ENCODE measurements around the gene CHMP6. TPM values are rescaled to one million over a fixed set of nuclear protein-coding genes. Genes with fewer than 3 reads are reported as not detected.

The CHMP6 gene
- total and polyA plus RNA-seq, 4 donors, result 9.6 to 24.0 (median 16.7) TPM

DNA sequence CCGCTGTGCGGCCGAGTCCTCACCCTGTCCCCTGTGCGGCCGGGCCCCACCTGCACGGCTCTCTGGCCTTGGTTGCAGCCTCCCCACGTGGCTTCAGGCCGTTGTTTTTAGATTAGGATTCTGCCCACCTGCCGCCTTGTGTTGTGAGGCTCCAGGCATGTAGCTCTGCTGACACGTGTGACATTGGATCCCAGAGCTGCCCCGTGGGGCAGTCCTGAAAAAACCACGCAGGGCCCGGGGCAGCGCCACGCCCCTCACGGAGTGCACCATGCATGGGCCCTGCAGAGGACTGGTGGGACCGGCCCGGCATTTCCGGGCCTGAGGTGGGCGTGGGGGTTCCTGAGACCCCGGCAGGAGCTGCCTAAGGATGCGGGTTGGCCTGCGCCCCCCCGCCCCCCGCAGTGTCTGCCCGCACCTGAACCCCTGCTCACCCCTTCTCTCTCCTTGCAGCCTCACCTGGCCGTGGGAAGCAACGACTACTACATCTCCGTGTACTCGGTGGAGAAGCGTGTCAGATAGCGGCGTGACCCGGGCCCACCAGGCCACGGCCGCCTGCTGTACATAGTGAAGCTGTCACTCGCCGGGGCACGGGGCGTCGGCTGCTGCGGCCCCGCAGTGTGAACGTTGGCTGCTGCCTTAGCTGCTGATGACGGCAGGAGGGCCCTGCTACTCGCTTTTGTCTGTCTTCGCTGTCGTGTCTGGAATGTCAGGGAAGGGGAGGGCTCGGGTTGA is 27.7 kb upstream of the CHMP6 start:
- no peaks in the 10 kb centered on the region for H3K4me1 ChIP-seq (ENCODE audit: control insufficient read depth in 4 of 4, insufficient read depth in 4 of 4, low read length in 3 of 4)
- H3K36me3 ChIP-seq (ENCODE audit: control insufficient read depth in 4 of 4, insufficient read depth in 3 of 4, low read depth in 1 of 4, low read length in 3 of 4), result peaks cover 0 to 9% (median 0%) of the 10 kb centered on the region in 4 donors
- H3K4me3 ChIP-seq (ENCODE audit: low read depth in 1 of 3, low read length in 3 of 3), result no peak overlapping the region
- WGBS, result 96% methylated on average over 49 of the region's 49 CpGs
- no peak for DNase-seq (ENCODE audit: low spot score)
- TF ChIP-seq, protein P1, sequence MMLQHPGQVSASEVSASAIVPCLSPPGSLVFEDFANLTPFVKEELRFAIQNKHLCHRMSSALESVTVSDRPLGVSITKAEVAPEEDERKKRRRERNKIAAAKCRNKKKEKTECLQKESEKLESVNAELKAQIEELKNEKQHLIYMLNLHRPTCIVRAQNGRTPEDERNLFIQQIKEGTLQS (IDR thresholded peaks at IDR 0.05), result no peak
- no peak for TF ChIP-seq EGR1 (IDR thresholded peaks at IDR 0.05; ENCODE audit: low read depth in 2 of 2)
- no peak for TF ChIP-seq HNF4G (IDR thresholded peaks at IDR 0.05)
- H3K27me3 ChIP-seq (ENCODE audit: control insufficient read depth in 4 of 4, insufficient read depth in 4 of 4, low read length in 3 of 4), result no peaks in the 10 kb centered on the region
- H3K27ac ChIP-seq (ENCODE audit: low read depth in 1 of 2, low read length in 2 of 2), result no peak overlapping the region
- no peaks in the 10 kb centered on the region for H3K9me3 ChIP-seq (ENCODE audit: control insufficient read depth in 4 of 4, low read length in 3 of 4)
- no peak overlapping the region for H3K9ac ChIP-seq (ENCODE audit: low read depth in 1 of 2, low read length in 2 of 2)

DNA sequence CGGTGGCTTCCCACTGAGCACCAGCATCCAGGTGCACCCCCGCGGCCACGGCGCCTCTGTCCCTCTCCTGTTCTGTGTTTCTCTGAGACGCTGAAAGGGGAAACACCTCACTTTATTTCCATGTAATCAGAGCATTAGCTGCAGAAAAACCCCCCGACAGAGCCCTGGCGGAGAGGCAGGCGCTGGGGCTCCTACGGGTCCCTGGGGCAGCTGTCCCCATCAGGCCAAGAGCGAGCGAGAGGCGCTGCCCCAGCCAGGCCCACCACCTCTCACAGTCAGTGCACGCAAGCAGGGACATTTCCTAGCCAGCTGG is 27.1 kb upstream of the CHMP6 start:
- no peak overlapping the region for H3K4me3 ChIP-seq (ENCODE audit: low read depth in 1 of 3, low read length in 3 of 3)
- DNase-seq (ENCODE audit: low spot score), result no peak
- peaks cover 0 to 9% (median 0%) of the 10 kb centered on the region in 4 donors for H3K36me3 ChIP-seq (ENCODE audit: control insufficient read depth in 4 of 4, insufficient read depth in 3 of 4, low read depth in 1 of 4, low read length in 3 of 4)
- TF ChIP-seq RXRA (IDR thresholded peaks at IDR 0.05) (no peak), TAF1 (conservative IDR thresholded peaks at IDR 0.05) (no peak), SP1 (IDR thresholded peaks at IDR 0.05) (no peak)
- TF ChIP-seq, protein P2, sequence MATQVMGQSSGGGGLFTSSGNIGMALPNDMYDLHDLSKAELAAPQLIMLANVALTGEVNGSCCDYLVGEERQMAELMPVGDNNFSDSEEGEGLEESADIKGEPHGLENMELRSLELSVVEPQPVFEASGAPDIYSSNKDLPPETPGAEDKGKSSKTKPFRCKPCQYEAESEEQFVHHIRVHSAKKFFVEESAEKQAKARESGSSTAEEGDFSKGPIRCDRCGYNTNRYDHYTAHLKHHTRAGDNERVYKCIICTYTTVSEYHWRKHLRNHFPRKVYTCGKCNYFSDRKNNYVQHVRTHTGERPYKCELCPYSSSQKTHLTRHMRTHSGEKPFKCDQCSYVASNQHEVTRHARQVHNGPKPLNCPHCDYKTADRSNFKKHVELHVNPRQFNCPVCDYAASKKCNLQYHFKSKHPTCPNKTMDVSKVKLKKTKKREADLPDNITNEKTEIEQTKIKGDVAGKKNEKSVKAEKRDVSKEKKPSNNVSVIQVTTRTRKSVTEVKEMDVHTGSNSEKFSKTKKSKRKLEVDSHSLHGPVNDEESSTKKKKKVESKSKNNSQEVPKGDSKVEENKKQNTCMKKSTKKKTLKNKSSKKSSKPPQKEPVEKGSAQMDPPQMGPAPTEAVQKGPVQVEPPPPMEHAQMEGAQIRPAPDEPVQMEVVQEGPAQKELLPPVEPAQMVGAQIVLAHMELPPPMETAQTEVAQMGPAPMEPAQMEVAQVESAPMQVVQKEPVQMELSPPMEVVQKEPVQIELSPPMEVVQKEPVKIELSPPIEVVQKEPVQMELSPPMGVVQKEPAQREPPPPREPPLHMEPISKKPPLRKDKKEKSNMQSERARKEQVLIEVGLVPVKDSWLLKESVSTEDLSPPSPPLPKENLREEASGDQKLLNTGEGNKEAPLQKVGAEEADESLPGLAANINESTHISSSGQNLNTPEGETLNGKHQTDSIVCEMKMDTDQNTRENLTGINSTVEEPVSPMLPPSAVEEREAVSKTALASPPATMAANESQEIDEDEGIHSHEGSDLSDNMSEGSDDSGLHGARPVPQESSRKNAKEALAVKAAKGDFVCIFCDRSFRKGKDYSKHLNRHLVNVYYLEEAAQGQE (IDR thresholded peaks at IDR 0.05), result no peak
- TF ChIP-seq, protein P3, sequence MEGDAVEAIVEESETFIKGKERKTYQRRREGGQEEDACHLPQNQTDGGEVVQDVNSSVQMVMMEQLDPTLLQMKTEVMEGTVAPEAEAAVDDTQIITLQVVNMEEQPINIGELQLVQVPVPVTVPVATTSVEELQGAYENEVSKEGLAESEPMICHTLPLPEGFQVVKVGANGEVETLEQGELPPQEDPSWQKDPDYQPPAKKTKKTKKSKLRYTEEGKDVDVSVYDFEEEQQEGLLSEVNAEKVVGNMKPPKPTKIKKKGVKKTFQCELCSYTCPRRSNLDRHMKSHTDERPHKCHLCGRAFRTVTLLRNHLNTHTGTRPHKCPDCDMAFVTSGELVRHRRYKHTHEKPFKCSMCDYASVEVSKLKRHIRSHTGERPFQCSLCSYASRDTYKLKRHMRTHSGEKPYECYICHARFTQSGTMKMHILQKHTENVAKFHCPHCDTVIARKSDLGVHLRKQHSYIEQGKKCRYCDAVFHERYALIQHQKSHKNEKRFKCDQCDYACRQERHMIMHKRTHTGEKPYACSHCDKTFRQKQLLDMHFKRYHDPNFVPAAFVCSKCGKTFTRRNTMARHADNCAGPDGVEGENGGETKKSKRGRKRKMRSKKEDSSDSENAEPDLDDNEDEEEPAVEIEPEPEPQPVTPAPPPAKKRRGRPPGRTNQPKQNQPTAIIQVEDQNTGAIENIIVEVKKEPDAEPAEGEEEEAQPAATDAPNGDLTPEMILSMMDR (IDR thresholded peaks at IDR 0.05; ENCODE audit: low read depth, low read length, missing input control), result no peak
- TF ChIP-seq, protein P4, sequence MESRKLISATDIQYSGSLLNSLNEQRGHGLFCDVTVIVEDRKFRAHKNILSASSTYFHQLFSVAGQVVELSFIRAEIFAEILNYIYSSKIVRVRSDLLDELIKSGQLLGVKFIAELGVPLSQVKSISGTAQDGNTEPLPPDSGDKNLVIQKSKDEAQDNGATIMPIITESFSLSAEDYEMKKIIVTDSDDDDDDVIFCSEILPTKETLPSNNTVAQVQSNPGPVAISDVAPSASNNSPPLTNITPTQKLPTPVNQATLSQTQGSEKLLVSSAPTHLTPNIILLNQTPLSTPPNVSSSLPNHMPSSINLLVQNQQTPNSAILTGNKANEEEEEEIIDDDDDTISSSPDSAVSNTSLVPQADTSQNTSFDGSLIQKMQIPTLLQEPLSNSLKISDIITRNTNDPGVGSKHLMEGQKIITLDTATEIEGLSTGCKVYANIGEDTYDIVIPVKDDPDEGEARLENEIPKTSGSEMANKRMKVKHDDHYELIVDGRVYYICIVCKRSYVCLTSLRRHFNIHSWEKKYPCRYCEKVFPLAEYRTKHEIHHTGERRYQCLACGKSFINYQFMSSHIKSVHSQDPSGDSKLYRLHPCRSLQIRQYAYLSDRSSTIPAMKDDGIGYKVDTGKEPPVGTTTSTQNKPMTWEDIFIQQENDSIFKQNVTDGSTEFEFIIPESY (IDR thresholded peaks at IDR 0.05), result no peak
- no peaks in the 10 kb centered on the region for H3K27me3 ChIP-seq (ENCODE audit: control insufficient read depth in 4 of 4, insufficient read depth in 4 of 4, low read length in 3 of 4)
- no peak overlapping the region for H3K9ac ChIP-seq (ENCODE audit: low read depth in 1 of 2, low read length in 2 of 2)
- H3K4me1 ChIP-seq (ENCODE audit: control insufficient read depth in 4 of 4, insufficient read depth in 4 of 4, low read length in 3 of 4), result peaks cover 0 to 2% (median 0%) of the 10 kb centered on the region in 4 donors
- H3K27ac ChIP-seq (ENCODE audit: low read depth in 1 of 2, low read length in 2 of 2), result no peak overlapping the region
- no peaks in the 10 kb centered on the region for H3K9me3 ChIP-seq (ENCODE audit: control insufficient read depth in 4 of 4, low read length in 3 of 4)
- 94% methylated on average over 14 of the region's 14 CpGs for WGBS

All from liver (tissue), 9 donors.